Measurements from ENCODE around the gene ATCAY.

ATCAY gene

DNA sequence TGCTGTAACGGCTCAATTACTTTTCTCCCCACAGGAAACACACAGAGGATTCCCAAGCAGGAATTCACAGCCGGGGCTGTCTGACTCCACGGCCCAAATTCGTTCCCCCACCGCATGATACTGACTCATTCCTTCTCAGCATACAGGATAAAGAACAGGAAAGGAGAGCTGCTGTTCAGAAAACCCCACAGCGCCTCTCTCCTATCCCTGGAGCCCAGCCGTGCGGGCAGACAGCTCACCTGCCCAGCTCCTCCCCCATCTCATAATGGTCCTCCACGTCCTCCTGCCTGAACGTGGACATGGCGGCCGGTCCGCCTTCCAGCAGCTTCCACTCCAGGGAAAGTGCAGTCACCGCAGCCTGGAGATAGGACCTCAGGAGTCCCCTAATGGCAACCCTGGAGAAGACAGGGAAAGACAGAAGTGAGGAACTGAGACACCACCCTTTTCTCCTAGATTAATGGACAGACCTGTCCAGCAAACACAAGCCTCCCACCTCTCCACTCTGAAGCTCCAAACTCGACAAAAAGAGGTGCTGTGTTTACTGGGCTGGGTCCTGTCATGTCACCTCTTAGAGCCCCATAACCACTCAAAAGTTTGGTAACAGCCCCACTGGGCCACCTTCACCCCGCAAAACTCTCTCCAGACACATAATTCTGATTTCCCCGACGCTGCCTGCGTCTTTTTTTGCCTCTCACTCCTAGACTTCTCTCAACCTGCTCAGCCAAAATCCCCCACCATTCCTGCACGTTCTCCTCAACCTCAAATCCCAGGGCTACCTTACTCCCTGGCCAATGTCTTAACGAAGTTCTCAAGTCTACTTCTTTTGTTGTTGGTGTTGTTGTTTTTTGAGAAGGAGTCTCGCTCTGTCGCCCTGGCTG lies 89.2 kb downstream of the ATCAY start:
- peak; percentile 82 for DNase-seq (ENCODE audit: low read depth, low spot score)

DNA sequence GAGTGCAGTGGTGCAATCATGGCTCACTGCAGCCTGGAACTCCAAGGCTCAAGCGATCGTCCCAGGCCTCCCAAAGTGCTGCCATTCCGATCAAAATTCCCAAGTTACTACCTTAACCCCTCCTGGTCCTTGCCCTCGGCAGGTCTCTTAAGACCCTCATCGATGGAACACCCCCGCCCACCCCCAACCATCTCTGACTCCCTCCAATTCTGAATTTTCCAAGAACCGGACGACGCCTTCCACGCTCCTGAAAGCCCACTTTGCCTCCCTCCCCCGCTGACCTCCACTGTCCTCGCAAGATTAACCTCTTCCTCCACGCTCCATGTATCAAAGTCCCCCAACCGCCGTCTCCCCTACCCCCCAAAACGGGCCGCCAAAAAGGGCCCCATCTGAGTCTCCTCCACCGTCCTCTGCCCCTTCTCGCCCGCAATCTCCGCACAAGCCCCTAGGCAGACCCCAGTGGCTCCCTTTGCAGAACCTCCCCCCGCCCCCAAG lies 89.9 kb downstream of the ATCAY start:
- no peak for DNase-seq (ENCODE audit: low read depth, low spot score)

GRCh38 chr19:3970808-3971598 lies 90.5 kb downstream of the ATCAY start, which contains the start of gene DAPK3:
TSS of gene DAPK3 (minus strand) at chr19:3971099. CDS start at chr19:3969735, 1,364 bp downstream.
- DNase-seq (ENCODE audit: low read depth, low spot score), result peak; percentile 100

DNA sequence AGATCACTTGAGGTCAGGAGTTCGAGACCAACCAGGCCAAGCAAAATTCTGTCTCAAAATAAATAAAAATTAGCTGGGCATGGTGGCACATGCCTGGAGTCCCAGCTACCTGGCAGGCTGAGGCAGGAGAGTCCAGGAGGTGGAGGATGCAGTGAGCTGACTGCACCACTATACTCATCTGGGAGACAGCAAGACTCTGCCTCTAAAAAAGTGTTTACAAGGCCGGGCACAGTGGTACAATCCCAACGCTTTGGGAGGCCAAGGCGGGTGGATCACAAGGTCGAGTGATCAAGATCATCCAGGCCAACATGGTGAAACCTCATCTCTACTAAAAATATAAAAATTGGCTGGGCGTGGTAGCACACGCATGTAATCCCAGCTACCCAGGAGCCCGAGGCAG lies 94.7 kb downstream of the ATCAY start:
- peak; percentile 25 for DNase-seq (ENCODE audit: low read depth, low spot score)

DNA sequence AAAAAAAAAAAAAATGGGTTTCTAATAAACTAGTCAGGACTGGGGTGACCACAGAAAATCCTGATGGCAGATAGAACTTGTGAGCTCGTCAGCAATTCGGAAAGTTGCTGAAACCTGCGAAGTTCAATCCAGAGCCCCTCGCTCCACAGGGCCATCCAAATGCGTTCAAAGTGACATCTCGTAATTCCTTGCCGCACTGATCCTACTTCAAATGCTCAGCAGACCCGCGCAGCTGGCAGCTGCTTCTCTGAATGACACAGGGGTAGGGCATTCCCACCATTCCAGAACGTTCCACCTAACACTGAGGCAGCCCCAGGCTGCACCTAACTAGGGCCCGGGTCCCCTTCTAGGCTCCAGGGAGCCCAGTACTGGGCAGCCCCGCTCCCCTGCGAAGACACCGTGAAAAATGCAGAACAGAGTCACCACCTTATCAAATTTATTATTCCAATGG lies 95.2 kb downstream of the ATCAY start:
- DNase-seq (ENCODE audit: low read depth, low spot score), result no peak

DNA sequence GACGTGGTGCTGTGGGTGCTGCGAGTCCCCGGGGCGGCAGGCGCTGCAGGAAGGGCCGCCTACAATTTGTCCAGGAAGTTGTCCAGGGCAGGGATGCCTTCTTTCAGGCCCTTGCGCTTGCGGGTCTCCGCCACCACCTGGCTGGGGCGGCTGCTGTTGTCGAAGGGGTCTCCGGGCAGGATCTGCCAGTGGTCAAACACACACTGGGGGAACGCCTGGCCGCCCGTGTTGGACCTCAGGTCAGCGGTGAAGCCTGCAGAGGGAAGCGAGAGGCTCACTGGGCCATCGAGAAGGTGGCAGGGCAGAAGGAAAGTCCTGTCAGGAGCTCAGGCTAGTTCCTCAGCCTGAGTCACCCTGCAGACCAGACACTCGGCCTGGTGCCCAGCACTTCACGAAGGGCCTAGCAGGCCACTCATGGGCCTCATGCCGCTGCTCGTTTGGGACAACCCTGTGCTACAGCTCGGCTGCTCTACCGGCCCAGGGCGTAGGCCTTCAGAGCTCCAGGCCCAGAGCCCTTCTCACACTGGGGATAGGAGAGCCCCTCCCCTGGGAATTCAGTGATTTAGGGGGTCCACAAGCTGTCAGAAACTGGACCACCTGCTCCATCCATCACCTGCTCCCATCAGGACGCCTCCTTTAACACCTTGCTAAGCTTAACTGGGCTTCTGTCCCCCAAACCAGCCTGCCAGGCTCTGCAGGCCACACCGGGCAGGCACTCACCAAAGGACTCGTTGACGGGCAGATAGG lies 96.2 kb downstream of the ATCAY start:
- no peak for DNase-seq (ENCODE audit: low read depth, low spot score)
